GM18498 (cell line): ENCODE results near the gene ANO3.

Experiments
- ATAC-seq: cut with Tn5 transposase; IDR thresholded peaks from one replicate; pipeline ENCODE4 v1.9.1; 2021; ENCODE audit warnings: mild to moderate bottlenecking, moderate library complexity; ENCODE audit not compliant: unreplicated experiment

The ANO3 gene

DNA sequence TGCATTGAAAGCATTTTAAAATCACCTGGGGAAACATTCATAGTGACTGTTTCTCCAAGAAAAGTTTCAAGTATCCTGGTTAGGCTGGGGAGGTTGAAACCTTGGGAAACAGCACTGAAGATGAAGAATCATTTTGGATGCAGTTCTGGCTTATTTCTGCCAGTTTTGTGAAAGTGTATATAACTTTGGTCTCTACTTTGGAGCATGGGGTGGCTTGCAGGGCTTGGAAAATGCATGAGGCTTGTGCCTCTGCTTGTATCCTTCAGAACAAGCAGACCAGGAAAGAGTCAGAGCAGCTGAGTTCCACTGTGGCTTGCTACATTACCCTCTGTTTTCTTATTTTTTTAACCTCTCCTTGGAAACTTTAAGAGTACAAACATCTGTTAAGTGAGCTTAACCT lies 370.5 kb downstream of the ANO3 start:
- ATAC-seq: no peak

DNA sequence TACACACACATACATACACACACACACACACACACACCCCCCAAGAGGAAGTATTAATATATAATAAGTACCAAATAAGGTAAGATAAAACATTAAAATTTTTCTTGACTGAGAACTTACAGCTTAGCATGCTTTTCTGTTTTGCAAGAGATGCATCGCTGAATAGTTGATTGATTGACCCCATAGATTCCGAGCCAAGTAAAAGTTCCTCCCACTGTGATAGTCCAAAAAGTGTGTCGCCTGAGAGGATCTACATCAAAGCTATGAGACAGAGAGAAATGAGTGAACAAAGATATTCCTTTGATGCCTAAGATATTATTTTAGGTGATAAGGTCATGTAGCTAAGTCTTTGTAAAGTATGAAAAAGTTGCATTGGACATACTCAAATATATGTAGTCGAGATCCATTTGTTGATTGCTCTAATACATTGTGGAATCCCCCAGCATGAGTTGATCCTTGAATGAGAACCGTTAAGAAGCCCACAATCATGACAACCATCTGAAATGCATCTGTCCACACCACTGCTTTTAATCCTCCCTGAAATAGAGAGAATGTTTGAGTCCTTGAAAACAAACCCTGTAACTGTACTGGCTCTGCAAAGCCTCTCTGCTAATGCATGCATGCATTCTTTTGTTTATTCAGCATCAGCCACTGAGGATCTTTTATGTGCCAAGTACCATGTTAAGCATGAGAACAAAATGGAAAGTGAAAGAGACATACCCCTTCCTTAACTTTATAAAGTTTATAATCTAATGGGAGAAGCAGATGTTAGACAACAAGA lies 371.7 kb downstream of the ANO3 start:
- ATAC-seq: no peak

DNA sequence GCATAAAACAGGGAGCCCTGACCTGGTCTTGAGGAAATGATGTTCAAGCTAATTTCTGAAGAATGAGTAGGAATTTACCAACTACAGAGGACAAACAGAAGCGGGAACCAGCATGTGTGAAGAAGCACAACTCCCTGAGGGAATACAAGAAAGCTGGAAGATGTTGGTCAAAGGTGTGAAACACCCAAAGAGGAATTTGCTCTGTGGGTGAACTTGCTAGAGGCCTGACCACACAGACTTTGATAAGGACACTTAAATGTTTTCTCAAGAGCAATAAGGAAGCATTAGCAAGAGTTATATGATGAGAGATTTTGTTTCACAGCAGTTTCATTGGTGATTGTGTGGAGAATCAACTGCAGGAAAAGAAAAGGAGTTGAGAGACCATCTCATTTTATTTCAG lies 372.3 kb downstream of the ANO3 start:
- ATAC-seq: no peak

DNA sequence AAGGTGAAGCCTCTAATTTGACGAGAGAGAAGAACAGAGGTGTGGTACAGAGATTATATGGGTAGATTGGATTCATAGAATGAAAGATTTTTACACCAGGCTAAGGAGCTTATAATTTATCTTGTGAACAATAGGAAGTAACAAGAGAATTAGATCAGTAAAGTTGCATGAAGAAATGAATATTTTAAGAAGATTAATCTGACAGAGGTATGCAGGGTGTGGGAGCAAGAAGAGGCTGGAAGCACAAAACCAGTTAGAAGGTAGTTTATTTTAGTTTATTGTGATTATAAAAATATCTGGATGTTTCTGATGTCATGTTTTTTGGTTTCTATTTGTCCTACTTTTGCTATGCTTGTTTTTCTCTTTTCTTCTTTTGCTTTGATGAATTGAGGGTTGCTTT lies 374.3 kb downstream of the ANO3 start:
- no peak for ATAC-seq

DNA sequence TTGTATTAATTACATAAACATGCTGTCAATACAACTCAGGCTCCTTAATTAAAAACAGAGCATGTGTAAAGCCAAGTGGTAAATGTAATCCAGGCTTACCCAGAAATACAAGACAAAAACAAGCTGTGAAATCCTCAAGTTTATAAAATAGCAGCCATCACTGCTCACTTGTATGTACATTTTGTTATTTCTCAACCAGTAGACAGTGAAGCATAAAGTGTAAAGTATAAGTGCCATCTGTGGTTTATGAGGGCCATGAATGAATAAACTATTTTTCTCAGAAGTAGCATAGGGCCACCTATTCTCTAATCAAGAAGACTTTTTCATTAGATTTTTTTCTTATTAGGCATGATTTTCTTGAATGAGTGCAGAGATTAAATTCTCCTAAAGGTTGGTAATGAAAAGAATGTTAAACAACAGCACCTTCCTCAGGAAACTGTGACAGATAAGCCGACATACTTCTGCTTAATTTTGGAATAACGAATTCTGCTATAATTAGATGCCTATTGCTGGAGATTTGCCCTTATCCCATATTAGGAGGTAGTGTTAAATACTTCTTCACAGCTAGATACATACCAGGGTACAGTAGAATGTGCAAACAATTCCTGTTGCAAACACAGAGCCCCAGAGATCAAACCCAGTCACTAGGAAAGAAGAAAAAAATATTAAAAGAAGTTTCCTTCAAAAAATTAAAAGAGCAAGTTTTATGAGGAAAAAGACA lies 377.0 kb downstream of the ANO3 start:
- no peak for ATAC-seq

DNA sequence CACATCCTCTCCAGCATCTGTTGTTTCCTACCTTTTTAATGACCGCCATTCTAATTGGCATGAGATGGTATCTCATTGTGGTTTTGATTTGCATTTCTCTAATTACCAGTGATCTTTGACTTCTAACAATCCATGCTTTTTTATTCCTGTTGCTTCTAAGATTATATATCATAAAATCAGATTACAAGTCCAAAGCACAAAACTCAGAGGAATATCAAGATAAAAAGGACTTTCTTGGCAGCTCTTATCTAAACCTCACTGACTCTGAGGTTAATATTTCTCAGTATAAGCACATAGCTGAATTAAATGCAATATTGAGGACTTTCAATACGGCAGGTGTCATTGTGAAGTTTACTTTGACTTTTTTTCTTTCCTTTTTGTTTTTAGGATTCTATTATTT lies 378.6 kb downstream of the ANO3 start:
- ATAC-seq: no peak

DNA sequence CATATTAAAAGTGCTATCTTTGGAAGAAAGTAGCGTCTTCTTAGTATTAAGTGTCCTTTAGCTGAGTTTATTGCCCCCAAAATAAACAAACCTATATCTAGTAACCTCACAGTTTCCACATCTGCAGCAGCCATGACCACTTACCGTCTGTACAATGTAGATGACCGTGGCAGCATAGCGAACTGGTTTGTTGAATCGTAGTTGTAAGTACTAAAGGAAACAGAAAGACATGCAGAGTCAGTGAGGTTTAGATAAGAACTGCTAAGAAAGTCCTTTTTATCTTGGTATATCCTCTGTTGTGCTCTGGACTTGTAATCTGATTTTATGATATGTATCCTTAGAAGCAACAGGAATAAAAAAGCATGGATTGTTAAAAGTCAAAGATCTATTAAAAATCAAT lies 380.6 kb downstream of the ANO3 start:
- ATAC-seq: no peak
